NCI-H446 treated with DMSO at 0.1 percent for 48 hours (cell line): ENCODE results near the gene LEMD3.
A peak's percentile ranks its signal among the peaks of the same experiment; 100 is the strongest.

Experiments used
- DNase-seq: peaks from one replicate; lab custom pipeline; 2025; lab: John Stamatoyannopoulos, UW

The LEMD3 gene

DNA sequence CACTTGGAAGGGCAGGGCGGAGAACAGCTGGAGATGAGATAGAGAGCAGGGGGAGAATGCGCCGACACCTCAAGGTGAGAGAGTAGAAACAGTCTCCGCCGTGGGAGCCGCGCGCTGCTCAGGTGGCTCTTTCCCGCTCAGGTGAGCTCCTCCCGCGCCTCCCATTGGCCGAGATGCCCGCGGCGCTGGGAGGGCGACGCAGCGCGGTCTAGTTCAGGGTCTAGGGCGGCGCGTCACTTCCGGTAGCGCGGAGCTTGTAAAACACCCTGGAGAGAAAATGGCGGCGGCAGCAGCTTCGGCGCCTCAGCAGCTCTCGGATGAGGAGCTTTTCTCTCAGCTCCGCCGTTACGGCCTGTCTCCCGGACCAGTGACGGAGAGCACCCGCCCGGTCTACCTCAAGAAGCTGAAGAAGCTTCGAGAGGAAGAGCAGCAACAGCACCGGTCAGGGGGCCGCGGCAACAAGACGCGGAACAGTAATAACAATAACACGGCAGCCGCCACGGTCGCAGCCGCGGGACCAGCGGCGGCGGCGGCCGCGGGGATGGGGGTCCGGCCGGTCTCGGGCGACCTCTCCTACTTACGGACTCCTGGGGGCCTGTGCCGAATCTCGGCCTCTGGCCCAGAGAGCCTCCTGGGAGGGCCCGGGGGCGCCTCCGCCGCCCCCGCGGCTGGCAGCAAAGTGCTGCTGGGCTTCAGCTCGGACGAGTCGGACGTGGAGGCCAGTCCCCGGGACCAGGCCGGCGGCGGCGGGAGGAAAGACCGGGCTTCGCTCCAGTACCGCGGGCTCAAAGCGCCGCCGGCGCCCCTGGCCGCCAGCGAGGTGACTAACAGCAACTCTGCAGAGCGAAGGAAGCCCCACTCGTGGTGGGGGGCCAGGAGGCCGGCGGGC lies at the start of gene LEMD3:
Gene LEMD3, plus strand, starts transcription at position 264 of the 889 bp plus-strand sequence. Its CDS starts 14 bp downstream, at position 278.
- peak; percentile 72 for DNase-seq

DNA sequence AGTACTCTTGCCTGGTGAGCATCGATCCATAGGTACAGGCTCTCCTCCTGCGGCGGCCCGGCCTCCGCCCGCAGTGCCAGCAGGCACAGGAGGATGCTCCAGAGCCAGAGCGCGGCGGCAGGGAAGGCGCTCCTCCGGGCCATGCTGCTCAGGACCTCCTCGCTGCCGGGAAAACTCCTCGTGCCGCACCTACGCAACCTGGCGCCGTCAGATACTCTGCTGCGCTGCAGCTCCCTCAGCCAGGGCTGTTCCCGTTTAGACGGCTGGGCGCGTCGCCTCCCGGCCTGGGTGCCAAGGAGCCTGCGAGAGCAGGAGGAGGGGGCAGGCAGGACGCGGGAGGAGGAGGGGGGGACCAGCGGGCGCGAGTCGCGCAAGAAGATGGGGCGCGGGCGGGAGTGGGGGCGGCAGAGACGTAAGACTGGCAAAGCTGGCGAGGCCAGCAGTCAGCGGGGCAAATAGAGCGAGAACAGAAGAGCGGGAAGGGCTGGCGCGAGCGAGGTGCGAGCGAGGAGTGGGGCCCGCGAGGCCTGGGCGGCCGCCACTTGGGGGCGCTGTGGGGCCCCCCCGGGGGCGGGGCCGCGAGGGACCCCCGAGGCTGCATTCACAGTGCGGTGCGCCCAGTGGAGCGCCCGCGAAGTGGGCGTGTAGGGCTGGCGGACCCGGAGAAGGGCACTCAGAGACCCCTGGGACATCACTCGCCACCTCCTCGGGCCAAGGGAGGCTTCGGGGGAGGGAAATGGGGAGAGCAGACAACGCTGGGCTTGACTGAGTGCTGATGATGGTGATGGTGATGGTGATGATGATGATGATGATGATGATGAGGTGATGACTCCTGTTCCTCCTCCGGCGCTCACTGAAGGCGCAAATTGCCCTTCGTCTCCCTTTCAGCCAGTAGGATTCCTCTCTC lies 48.1 kb upstream of the LEMD3 start, which contains the start of gene WIF1:
Gene WIF1, minus strand, starts transcription at position 257 of the 907 bp plus-strand sequence. Its CDS starts 114 bp downstream, at position 143.
- no peak for DNase-seq

DNA sequence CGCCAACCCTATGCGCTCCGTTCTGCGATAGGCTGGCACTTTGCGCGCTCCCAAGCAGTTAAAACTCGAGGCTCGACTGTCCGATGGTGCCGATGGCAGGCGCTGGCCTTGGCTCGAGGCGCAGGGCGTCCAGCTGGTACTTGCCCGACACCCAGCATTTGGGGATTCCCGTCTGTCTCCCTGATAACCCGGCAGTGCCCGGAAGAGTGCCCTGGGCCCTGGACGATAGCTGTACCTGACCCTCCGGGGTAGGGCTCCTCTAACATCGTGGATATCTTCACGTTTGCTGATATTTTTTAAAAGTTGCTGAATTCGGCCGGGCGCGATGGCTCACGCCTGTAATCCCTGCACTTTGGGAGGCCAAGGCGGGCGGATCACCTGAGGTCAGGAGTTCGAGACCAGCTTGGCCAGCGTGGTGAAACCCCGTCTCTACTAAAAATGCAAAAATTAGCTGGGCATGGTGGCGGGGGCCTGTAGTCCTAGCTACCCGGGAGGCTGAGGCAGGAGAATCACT lies 47.4 kb upstream of the LEMD3 start:
- DNase-seq = no peak

DNA sequence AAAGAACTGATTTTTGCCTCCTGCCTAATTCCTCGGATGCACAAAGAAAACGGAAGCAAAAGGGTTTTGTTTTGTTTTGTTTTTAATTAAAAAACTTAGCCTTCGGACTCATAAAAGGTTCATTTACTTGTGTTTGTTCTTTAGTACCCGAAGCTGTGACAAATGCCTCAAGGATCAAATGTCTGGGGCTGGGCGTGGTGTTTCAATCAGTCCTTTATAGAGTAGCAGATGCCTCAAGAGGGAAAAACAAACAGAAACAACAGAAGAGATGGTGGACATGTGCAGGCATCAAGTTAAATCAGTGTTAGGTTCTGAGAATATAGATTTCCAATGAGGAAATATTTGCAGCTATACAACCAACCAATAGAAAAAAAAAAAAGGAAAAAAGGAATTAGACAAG lies 46.7 kb upstream of the LEMD3 start:
- DNase-seq = no peak

DNA sequence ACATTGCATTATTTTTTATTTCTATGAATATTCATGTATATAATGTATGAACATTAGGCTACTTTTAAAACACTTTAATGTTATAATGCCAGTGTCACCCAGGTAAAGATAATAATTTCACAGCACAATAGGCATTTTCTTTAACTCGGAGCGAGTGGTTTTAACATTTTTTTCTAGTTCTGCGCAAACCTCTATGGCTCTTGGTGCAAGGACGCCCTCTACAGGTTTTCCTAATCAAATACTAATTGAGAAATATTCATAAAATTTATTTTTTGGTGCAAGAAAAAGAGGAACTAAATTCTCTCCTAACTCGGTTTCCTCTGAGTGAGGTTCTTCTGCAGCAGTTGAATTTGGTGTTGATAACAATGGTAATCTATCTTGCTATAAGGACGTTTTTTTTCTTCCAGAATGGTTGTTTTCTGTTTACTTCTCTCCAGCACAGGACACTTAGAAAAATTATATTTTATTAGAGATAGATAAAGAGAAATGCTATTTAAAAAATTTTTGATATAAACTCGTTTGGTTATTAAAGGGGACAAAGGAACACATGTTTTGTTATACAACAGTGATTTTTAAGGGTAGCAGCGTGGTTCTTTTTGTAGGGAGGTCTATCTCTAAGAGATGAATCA lies 45.8 kb upstream of the LEMD3 start:
- peak; percentile 2 for DNase-seq

DNA sequence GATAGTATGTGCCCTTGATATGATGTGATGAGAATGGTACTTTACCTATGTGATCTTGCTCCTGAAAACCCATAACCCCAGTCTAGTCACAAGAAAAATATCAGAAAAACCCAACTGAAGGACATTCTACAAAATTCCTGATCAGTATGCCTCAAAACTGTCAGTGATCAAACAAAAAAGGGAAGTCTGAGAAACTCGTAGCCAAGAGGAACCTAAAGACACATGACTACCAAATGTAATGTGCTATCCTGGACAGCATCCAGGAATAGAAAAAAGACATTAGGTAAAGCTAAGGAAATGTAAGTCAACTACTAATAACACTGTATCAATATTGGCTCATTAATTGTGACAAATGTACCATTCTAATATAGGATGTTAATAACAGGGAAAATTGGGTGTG lies 44.1 kb upstream of the LEMD3 start:
- no peak for DNase-seq

DNA sequence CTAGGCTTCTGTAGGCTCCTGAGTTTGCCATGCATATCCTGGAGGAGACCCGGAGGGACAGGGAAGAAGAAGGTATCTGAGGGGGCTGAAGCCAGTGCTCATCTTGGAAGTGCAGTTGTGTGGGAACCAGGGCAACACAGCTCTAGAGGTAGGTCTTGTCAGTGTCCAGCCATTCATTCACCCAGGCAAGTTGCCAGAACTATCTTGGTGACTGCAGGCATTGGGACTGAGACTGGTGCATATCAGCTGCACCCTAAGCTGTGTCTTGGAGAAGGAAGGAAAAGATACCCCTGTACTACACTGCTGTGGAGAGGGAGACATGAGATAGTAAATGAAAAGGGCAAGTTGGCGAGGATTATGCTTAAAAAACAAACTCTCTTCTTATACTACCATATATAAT lies 43.4 kb upstream of the LEMD3 start:
- no peak for DNase-seq

DNA sequence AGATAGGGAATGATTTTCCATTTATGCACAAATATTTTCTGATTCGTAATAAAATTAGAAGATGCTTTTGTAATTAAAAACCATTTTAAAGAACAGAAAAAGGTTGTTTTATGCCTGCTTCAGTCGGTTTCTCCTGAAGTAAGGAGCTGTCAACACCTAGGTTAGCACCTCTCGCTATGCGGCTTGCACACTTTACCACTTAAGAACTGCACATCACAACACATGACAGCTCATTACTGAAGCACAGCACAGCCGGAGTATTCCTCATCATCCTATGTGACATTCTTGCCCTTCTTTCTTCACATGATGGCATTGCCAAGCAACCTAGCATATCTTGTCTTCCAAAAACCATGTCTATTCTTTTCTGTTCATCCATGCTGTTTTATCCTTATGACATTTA lies 42.9 kb upstream of the LEMD3 start:
- no peak for DNase-seq

DNA sequence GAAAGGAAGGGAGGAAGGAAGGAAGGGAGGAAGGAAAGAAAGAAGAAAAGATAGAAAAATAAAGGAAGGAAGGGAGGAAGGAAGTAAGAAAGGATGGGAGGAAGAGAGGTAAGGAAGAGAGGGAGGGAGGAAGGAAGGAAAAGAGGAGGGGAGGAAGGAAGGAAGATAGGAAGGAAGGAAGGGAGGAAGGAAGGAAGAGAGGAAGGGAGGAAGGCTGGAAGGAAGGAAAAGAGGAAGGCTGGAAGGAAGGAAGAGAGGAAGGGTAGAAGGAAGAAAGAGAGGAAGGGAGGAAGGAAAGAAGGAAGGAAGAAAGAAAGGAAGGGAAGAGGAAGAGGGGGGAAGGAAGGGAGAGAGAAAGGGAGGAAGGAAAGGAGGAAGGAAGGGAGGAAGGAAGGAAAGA lies 35.5 kb upstream of the LEMD3 start:
- no peak for DNase-seq

DNA sequence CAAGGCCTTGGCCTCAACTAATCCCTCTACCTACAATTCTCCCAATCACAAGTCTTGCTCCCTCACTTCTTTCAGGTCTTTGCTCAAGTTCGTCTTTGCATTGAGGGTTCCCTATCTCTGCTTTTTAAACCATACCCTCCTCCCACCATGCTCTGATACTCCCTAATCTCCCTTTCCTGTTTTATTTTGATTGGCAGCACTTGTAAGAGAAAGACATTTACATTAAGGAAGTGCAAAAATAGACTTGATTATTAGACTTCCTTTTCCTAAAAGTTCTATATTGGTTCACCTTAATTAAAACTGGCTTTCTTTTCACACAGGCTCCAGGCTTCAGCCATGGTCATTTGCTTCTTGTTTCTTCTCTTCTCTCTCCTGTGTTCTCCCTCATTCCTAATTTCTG lies 30.0 kb upstream of the LEMD3 start:
- no peak for DNase-seq

DNA sequence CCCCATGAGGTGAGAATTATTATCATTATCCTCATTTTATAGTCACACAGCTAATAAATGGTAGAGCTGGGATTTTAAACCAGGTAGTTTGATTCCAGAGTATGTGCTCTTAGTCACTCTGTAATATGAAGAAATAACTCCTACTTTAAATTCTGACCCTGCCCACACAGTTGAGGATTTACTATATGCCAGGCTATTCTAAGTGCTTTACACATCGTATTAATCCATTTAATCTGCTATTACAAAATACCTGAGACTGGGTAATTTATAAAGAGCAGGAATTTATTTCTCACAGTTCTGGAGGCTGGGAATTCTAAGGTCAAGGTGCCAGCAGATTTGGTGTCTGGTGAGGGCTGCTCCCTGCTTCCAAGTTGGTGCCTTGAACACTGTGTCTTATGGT lies 28.6 kb upstream of the LEMD3 start:
- DNase-seq = no peak

DNA sequence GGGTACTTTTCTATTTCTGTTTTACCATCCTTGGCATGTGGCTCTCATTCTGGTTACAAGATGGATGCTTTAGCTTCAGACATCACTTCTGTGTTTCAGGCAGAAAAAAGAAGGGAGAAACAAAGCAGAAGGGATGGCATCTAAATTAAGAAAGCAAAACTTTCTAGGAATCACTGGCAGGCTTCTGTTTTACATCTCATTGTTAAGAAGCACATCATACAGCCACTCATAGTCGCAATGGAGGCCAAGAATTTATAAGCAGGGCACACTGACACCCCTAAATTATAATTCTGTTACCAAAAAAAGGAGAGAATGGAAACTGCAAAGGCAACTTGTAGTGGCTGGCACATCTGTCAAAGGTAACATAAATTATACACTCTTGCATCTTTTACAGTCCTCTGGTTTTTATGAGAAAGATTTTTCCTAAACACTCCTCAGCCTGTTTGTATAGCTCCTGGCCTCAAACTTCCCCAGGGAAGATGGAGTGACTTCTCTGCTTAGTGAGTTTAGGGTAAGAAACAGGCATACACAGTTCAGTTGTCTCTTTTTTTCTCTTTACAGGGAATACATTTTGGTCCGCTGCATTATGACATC lies 22.0 kb upstream of the LEMD3 start:
- DNase-seq = no peak

DNA sequence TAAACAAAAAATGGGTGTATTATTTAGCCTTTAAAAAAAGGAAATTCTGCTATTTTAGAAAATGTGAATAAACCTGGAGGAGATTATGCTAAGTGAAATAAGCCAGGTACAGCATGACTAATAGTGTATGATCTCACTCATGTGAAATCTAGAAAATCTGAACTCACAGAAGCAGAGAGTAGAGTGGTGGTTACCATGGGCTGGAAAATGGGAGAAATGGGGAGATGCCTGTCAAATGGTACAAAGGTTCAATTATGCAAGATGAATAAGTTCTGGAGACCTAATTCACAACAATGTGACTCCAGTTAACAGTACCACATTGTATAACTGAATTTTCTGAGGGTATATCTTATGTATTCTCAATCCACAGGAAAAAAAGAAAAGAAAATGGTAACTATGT lies 17.4 kb upstream of the LEMD3 start:
- no peak for DNase-seq

DNA sequence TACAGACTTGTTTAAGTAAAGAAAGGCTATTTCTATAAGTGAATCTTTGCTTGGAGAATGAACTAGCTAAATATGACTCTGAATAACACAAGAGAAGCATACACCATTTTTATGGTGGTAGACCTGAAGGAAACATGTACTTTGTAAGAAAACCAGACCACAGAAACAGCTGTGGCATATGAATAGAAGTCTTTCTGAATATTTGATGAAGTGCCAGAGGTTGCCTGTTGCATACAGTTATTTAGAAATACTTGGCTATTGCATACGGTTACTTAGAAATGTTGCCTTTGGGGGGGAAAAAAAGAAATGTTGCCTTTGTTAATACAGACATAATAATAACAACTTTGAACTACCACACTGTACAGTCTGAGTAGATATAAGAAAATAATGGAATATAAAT lies 16.8 kb upstream of the LEMD3 start:
- no peak for DNase-seq

DNA sequence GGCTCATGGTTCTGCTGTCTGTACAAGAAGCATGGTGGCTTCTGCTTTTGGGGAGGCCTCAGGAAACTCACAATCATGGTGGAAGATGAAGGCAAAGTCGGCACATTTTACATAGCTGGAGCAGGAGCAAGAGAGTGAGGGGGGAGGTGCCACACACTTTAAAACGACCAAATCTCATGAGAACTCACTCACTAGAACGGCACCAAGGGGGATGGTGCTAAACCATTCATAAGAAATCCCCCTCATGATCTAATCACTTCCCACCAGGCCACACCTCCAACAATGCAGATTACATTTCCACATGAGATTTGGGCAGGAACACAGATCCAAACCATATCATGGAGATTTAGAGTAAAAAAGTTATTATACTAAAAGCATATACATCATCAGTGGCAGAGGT lies 13.6 kb upstream of the LEMD3 start:
- no peak for DNase-seq

DNA sequence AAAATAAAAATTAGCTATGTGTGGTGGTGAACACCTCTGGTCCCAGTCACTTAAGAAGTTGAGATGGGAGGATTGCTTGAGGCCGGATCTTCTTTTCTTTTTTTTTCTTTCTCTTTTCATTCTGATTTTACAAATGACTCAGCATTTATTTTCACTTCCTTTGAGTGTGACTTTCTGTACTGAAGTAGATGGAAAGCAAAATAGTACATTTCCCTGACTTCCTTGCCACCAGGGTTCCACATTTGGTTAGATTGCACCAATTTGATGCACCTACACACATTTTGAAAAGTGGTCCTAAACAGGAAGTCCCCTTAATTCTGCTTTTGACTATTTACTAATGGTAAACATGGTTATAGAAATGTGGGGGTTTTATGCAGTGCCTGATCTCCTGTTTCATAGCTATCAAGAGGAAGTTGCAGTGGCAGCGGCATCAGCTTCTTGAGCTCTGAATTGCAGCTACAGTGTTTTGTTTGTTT lies 13.0 kb upstream of the LEMD3 start:
- DNase-seq = no peak

DNA sequence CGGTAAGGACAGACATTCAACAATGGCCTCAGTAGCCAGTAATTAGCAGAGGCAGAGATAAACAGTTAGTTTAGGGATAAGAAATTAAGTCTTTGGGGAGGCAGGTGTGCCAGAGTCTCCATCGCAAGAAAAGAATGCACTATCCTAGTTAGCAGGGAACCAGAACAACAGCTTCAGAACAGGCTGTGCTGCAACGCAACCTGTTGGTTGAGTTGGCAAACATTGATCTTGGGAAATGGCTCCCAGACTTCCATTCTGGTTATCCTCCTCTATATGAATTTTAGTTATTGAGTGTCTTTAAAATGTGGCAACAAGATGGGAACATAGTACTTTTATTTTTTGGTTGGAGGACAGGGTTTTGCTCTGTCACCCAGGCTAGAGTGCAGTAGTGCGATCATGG lies 12.3 kb upstream of the LEMD3 start:
- DNase-seq = no peak

DNA sequence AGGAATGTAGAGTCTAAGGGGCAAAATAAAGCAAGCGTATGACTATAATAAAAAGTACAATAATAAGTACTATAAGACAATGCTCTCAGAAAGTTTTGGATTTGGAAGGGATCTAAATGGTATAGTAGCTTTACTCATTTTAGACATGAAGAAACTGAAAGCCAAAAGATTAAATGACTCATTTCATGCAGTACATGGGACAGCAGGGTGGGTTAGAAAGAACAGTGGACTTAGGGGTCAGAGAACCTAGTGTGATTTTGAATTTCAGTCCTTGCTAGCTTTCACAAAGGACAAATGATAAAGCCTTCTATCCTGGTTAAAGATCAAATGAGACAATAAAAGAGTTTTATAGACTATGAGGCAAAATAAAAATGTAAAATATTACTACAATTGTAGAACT lies 6.8 kb upstream of the LEMD3 start:
- DNase-seq = no peak

DNA sequence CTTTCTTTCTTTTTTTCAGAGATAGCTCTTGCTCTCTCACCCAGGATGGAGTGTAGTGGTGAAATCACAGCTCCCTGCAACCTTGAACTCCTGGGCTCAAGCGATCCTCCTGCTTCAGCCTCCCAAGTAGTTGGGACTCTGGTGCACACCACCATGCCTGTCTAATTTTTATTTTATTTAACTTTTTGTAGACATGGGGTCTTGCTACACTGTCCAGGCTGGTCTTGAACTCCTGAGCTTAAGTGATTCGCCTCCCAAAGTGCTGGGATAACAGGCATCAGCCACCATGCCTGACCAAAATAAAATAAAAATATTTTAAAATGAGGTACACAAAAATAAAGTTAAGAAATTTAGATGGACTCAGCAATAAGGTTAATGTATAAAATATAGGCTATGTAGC lies 5.1 kb upstream of the LEMD3 start:
- DNase-seq = no peak

DNA sequence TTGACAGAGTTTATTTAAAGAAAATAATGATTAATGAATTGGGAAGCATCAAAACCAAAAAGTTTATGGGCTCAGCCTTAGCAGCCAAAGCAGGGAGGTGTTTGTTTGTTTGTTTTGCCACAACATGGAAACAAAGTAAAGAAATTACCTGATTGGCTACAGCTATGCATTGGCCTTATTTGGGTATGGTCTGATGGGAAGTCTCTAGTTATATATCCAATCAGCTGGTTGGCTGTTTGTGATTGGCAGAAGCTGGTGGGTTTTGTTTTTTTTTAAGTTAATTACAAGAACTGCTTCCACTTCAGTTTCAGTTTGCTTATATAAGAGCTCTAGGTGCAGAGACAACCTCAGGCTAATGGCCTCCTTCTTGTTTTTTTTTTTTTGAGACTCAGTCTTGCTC lies 4.6 kb upstream of the LEMD3 start:
- DNase-seq = no peak

DNA sequence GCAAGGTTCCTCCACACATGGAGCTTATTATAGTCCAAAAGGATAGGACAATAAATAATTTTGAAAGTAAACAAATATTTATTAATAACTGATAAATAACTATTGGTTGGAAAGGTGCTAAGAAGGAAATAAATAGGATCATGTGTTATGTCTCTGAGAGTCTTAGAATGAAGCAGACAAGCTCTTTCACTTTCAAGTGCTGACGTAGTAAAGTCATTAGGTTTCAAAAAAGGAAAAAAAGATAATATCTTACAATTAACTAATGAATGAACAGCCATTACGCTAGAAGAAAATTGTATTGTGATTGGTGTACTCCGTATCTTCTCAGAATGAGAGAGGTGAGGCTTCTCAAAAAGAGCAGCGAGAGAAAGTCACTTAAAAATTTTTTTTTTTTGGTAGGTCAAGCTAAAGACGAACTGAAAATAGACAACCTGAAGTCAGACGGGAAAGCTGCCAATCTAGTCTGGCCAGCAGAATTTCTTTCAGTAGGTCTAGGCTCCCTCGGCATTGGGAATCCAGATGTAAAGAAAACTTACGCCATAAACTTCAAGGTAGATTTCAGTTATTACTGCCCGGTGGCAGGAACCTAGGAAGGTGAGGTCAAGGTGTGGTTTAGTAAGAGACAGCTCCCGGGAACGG lies 583 bp upstream of the LEMD3 start:
- DNase-seq = no peak
